Neutrophil (primary cell): ENCODE results near the gene SLC22A2.
"Not testable (repeated sequence)": the region's sequence is repeated elsewhere in the genome, so short reads cannot be mapped to it uniquely, and the experiment has no call there.

Source experiments
- H3K27ac ChIP-seq: fragments of 200-600 bp; sonication (generic); 2 replicates; pipeline ENCODE4 v1.5.1; 2016; ENCODE audit warnings: mild to moderate bottlenecking, moderate library complexity
- H3K27me3 ChIP-seq: fragments of 200-600 bp; sonication (generic); 2 replicates; pipeline ENCODE4 v1.6.0; 2016; ENCODE audit warnings: mild to moderate bottlenecking
- H3K36me3 ChIP-seq: fragments of 200-600 bp; sonication (generic); 2 replicates; pipeline ENCODE4 v1.5.1; 2017
- H3K4me1 ChIP-seq, 2 experiments: fragments of 200-600 bp in 1 of 2; sonication (generic) in 1 of 2; 1 replicate in 1 of 2; 2 replicates in 1 of 2; pipeline versions ENCODE4 v1.5.1 to v1.6.1; 2013 to 2016; ENCODE audit warnings: low read depth in 1 of 2, low read length in 1 of 2, mild to moderate bottlenecking in 1 of 2, moderate library complexity in 1 of 2; ENCODE audit not compliant: control insufficient read depth in 1 of 2, insufficient read depth in 1 of 2
- H3K4me3 ChIP-seq, 2 experiments: fragments of 200-600 bp in 1 of 2; sonication (generic) in 1 of 2; 1 replicate in 1 of 2; 2 replicates in 1 of 2; pipeline ENCODE4 v1.5.1; 2013 to 2016; ENCODE audit warnings: low read depth in 1 of 2, low read length in 1 of 2, mild to moderate bottlenecking in 1 of 2, moderate library complexity in 1 of 2
- H3K9me3 ChIP-seq: fragments of 200-600 bp; sonication (generic); 2 replicates; pipeline ENCODE4 v1.5.1; 2016
- TF ChIP-seq, protein P1 (sequence below): fragments of 200-600 bp; sonication (generic); IDR thresholded peaks from 2 replicates; pipeline ENCODE4 v1.5.1; 2016; ENCODE audit warnings: antibody characterized with exemption

SLC22A2 gene

DNA sequence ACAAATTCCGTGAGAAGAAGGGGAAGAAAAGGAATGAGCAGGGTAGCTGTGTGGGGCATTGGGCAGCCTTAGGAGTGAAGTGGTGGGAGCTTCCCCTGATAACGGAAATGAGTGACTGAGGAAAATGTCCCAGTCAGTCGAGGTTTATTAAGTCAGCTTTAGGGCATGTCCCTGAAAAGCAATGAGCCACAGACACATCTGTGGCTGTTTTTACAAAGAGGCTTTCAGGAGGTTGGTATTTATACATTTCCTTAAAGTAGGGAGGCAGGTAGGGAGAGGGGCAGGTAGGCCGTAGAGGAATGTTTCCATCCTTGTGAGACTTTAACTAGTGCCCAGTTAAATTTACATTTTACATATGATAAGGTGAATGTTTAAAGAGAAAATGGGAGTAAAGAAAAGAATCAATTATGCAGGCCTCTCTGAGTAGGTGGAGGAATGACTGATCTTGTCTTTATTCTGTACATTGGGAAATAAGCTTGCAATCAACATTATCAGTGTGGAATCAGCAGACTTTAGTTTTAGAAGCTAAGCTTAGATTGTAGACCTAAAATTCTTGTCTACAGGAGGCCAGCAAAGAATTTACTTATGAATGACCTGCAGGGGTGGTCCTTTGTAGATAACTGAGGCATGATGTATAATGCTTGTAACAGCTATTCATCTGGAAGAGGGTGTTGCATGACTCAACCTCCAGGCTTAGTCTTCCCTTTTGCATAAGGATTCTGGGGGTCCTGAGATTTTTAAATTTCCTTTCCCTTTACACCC is 18.5 kb downstream of the SLC22A2 start:
- no peaks in the 10 kb centered on the region for H3K27me3 ChIP-seq
- no peaks in the 10 kb centered on the region for H3K9me3 ChIP-seq
- H3K4me1 ChIP-seq = no peaks in the 10 kb centered on the region
- no peak overlapping the region for H3K27ac ChIP-seq
- H3K4me3 ChIP-seq = no peak overlapping the region
- TF ChIP-seq, protein P1, sequence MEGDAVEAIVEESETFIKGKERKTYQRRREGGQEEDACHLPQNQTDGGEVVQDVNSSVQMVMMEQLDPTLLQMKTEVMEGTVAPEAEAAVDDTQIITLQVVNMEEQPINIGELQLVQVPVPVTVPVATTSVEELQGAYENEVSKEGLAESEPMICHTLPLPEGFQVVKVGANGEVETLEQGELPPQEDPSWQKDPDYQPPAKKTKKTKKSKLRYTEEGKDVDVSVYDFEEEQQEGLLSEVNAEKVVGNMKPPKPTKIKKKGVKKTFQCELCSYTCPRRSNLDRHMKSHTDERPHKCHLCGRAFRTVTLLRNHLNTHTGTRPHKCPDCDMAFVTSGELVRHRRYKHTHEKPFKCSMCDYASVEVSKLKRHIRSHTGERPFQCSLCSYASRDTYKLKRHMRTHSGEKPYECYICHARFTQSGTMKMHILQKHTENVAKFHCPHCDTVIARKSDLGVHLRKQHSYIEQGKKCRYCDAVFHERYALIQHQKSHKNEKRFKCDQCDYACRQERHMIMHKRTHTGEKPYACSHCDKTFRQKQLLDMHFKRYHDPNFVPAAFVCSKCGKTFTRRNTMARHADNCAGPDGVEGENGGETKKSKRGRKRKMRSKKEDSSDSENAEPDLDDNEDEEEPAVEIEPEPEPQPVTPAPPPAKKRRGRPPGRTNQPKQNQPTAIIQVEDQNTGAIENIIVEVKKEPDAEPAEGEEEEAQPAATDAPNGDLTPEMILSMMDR = no peak
- no peaks in the 10 kb centered on the region for H3K36me3 ChIP-seq

DNA sequence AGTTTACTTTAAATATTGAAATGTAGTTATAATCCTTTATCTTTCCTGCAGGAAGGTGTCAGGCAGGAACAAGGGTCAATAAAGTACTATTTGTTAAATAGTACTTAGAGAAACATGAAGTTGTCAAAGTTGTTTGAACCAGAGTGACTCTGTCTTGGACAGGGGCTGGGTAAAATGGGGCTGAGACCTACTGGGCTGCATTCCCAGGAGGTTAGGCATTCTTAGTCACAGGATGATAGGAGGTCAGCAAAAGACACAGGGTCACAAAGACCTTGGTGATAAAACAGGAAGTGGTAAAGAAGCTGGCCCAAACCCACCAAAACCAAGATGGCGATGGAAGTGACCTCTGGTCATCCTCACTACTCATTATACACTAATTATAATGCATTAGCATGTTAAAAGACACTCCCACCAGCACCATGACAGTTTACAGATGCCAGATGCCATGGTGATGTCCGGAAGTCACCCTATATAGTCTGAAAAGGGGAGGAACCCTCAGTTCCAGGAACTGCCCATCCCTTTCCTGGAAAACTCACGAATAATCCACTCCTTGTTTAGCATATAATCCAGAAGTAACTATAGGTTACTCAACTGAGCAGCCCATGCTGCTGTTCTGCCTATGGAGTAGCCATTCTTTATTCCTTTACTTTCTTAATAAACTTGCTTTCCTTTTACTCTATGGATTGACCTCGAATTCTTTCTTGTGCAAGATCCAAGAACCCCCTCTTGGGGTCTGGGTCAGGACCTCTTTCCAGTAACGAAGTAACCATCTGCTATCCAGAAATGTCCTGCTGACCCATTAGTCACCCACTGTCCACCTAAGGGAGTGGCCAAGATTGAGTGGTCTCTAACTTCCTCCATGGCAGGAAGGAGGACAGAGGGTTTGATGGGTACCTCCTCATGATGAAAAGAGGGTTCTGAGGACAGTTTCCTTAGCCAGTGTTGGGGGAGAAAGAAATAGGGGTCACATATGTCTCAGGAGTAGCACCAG is 19.6 kb downstream of the SLC22A2 start:
- H3K27ac ChIP-seq = no peak overlapping the region
- no peak overlapping the region for H3K4me3 ChIP-seq
- H3K9me3 ChIP-seq = no peaks in the 10 kb centered on the region
- no peaks in the 10 kb centered on the region for H3K4me1 ChIP-seq
- H3K36me3 ChIP-seq = no peaks in the 10 kb centered on the region
- TF ChIP-seq, protein P1 = no peak
- H3K27me3 ChIP-seq = no peaks in the 10 kb centered on the region

DNA sequence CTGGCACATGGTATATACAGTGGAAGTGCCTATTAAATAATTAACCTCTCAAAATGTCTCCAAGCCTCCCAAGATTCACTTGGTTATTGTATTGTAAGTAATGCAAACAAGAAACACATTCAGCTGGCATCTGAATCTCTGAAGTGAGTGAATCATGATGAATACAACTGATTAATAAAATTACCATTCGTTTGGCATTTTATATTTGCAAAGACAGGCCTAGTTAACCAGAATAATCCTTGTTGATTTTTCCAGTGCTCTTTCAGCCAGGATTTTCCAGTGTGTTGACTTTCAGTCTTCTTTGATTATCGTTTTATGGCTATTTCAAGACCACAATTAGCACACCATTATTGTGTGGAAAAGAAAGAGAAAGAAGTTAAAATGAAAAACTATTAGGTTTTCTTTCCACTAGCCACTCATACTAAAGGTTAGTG is 20.3 kb downstream of the SLC22A2 start:
- TF ChIP-seq, protein P1 = no peak
- H3K36me3 ChIP-seq = no peaks in the 10 kb centered on the region
- H3K9me3 ChIP-seq = no peaks in the 10 kb centered on the region
- H3K4me1 ChIP-seq = no peaks in the 10 kb centered on the region
- no peak overlapping the region for H3K27ac ChIP-seq
- H3K4me3 ChIP-seq = no peak overlapping the region
- no peaks in the 10 kb centered on the region for H3K27me3 ChIP-seq

DNA sequence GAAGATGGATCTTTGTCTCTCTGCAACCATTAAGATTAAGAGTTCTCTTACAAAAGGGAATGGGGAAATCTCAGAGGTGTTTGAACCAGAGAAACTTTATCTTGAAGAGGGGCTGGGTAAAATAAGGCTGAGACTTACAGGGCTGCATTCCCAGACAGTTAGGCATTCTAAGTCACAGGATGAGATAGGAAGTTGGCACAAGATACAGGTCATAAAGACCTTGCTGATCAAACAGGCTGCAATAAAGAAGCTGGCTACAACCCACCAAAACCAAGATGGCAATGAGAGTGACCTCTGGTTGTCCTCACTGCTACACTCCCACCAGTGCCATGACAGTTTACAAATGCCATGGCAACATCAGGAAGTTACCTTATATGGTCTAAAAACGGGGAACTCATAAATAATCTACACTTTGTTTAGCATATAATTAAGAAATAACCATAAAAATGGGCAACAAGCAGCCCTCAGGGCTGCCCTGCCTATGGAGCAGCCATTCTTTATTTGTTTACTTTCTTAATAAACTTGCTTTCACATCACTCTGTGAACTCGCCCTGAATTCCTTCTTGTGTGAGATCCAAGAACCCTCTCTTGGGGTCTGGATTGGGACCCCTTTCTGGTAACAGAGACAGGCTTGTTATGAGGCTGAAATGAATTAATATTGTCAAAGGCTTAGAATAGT is 20.9 kb downstream of the SLC22A2 start:
- not testable (repeated sequence) for H3K27me3 ChIP-seq, H3K27ac ChIP-seq, H3K36me3 ChIP-seq, H3K9me3 ChIP-seq, H3K4me1 ChIP-seq, H3K4me3 ChIP-seq

DNA sequence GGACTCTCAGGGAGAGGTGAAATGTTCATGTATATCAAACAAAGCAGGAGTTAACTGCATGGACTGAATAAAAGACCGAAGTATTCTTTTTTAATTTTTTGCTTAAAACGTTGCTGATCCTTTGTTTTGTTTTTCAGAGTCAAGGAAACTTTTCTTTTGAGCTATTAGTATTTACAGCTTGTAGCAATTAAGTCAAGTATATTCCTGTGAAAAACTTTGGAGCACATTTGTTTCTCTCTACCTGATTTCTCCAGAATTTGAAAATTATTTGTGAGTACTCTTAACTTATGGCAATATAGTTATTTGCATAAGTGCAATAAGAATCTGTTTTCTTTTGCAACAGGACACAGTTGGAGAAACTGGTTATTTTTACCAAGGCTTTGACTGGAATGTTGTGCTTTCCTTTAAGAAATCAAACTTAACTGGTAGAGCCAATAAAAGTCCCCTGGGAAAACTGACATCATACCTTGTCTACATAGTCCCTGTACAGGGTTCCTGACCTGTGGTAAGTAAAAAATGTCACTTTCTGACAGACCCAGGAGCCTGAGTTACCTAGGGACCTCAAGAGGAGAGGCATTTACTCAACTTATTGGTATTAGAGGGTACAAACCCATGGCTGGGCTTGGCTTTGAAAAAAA is 22.3 kb downstream of the SLC22A2 start:
- H3K27ac ChIP-seq, H3K4me3 ChIP-seq, H3K9me3 ChIP-seq, H3K4me1 ChIP-seq, H3K36me3 ChIP-seq, H3K27me3 ChIP-seq: not testable (repeated sequence)

DNA sequence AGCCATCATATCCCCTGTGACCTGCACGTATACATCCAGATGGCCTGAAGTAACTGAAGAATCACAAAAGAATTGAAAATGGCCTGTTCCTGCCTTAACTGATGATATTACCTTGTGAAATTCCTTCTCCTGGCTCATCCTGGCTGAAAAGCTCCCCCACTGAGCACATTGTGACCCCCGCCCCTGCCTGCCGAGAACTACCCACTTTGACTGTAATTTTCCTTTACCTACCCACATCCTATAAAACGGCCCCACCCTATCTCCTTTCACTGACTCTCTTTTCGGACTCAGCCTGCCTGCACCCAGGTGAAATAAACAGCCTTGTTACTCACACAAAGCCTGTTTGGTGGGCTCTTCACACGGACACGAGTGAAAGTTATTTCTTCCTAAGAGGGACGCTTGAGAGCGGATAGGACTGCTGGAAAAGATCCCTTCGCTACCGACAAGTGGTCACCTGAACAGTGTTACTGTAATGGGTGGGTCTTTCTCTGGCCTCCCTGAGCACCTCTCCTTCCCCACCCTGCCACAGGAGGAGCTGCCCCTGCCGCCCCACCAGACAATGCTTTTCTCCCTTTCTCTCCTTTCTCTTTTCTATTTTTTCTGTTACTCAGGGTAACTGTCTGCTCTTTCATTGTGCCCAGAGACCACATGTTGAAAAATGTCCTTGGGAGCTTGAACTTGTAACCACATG is 24.5 kb downstream of the SLC22A2 start:
- H3K27ac ChIP-seq, H3K9me3 ChIP-seq, H3K4me3 ChIP-seq, H3K36me3 ChIP-seq, H3K27me3 ChIP-seq, H3K4me1 ChIP-seq: not testable (repeated sequence)
